Measurements from ENCODE around the gene KRT78. TPM values are rescaled to one million over a fixed set of nuclear protein-coding genes. Genes with fewer than 3 reads are reported as not detected.

The KRT78 gene
- total and polyA plus RNA-seq, 4 donors = 0.06 TPM; not detected in 3

- no peaks in the 10 kb centered on the region for H3K4me1 ChIP-seq (ENCODE audit: control insufficient read depth in 4 of 4, insufficient read depth in 4 of 4, low read length in 3 of 4)
- H3K36me3 ChIP-seq (ENCODE audit: control insufficient read depth in 4 of 4, insufficient read depth in 3 of 4, low read depth in 1 of 4, low read length in 3 of 4) = no peaks in the 10 kb centered on the region
- no peak for DNase-seq (ENCODE audit: low spot score)
- no peaks in the 10 kb centered on the region for H3K9me3 ChIP-seq (ENCODE audit: control insufficient read depth in 4 of 4, low read length in 3 of 4)
- no peak overlapping the region for H3K9ac ChIP-seq (ENCODE audit: low read depth in 1 of 2, low read length in 2 of 2)
- no peak overlapping the region for H3K27ac ChIP-seq (ENCODE audit: low read depth in 1 of 2, low read length in 2 of 2)
- TF ChIP-seq EGR1 (IDR thresholded peaks at IDR 0.05; ENCODE audit: low read depth in 2 of 2) (no peak), SP1 (IDR thresholded peaks at IDR 0.05) (no peak), FOXA1 (IDR thresholded peaks at IDR 0.05) (no peak), HNF4G (IDR thresholded peaks at IDR 0.05) (no peak), NR2F2 (IDR thresholded peaks at IDR 0.05) (no peak), TAF1 (conservative IDR thresholded peaks at IDR 0.05) (no peak), RAD21 (IDR thresholded peaks at IDR 0.05) (no peak), RXRA (IDR thresholded peaks at IDR 0.05) (no peak), FOXA2 (IDR thresholded peaks at IDR 0.05) (no peak)
- TF ChIP-seq, protein P1, sequence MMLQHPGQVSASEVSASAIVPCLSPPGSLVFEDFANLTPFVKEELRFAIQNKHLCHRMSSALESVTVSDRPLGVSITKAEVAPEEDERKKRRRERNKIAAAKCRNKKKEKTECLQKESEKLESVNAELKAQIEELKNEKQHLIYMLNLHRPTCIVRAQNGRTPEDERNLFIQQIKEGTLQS (IDR thresholded peaks at IDR 0.05) = no peak
- TF ChIP-seq, protein P2, sequence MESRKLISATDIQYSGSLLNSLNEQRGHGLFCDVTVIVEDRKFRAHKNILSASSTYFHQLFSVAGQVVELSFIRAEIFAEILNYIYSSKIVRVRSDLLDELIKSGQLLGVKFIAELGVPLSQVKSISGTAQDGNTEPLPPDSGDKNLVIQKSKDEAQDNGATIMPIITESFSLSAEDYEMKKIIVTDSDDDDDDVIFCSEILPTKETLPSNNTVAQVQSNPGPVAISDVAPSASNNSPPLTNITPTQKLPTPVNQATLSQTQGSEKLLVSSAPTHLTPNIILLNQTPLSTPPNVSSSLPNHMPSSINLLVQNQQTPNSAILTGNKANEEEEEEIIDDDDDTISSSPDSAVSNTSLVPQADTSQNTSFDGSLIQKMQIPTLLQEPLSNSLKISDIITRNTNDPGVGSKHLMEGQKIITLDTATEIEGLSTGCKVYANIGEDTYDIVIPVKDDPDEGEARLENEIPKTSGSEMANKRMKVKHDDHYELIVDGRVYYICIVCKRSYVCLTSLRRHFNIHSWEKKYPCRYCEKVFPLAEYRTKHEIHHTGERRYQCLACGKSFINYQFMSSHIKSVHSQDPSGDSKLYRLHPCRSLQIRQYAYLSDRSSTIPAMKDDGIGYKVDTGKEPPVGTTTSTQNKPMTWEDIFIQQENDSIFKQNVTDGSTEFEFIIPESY (IDR thresholded peaks at IDR 0.05) = no peak
- TF ChIP-seq, protein P3, sequence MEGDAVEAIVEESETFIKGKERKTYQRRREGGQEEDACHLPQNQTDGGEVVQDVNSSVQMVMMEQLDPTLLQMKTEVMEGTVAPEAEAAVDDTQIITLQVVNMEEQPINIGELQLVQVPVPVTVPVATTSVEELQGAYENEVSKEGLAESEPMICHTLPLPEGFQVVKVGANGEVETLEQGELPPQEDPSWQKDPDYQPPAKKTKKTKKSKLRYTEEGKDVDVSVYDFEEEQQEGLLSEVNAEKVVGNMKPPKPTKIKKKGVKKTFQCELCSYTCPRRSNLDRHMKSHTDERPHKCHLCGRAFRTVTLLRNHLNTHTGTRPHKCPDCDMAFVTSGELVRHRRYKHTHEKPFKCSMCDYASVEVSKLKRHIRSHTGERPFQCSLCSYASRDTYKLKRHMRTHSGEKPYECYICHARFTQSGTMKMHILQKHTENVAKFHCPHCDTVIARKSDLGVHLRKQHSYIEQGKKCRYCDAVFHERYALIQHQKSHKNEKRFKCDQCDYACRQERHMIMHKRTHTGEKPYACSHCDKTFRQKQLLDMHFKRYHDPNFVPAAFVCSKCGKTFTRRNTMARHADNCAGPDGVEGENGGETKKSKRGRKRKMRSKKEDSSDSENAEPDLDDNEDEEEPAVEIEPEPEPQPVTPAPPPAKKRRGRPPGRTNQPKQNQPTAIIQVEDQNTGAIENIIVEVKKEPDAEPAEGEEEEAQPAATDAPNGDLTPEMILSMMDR (IDR thresholded peaks at IDR 0.05; ENCODE audit: low read depth, low read length, missing input control) = no peak
- H3K27me3 ChIP-seq (ENCODE audit: control insufficient read depth in 4 of 4, insufficient read depth in 4 of 4, low read length in 3 of 4) = no peaks in the 10 kb centered on the region
- no peak overlapping the region for H3K4me3 ChIP-seq (ENCODE audit: low read depth in 1 of 3, low read length in 3 of 3)
- 82% methylated on average over 6 of the region's 6 CpGs for WGBS
Measured at GRCh38 chr12:52827499-52828090, 21.2 kb downstream of the KRT78 start.

- H3K27ac ChIP-seq (ENCODE audit: low read depth in 1 of 2, low read length in 2 of 2) = no peak overlapping the region
- no peak overlapping the region for H3K9ac ChIP-seq (ENCODE audit: low read depth in 1 of 2, low read length in 2 of 2)
- TF ChIP-seq, protein P4, sequence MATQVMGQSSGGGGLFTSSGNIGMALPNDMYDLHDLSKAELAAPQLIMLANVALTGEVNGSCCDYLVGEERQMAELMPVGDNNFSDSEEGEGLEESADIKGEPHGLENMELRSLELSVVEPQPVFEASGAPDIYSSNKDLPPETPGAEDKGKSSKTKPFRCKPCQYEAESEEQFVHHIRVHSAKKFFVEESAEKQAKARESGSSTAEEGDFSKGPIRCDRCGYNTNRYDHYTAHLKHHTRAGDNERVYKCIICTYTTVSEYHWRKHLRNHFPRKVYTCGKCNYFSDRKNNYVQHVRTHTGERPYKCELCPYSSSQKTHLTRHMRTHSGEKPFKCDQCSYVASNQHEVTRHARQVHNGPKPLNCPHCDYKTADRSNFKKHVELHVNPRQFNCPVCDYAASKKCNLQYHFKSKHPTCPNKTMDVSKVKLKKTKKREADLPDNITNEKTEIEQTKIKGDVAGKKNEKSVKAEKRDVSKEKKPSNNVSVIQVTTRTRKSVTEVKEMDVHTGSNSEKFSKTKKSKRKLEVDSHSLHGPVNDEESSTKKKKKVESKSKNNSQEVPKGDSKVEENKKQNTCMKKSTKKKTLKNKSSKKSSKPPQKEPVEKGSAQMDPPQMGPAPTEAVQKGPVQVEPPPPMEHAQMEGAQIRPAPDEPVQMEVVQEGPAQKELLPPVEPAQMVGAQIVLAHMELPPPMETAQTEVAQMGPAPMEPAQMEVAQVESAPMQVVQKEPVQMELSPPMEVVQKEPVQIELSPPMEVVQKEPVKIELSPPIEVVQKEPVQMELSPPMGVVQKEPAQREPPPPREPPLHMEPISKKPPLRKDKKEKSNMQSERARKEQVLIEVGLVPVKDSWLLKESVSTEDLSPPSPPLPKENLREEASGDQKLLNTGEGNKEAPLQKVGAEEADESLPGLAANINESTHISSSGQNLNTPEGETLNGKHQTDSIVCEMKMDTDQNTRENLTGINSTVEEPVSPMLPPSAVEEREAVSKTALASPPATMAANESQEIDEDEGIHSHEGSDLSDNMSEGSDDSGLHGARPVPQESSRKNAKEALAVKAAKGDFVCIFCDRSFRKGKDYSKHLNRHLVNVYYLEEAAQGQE (IDR thresholded peaks at IDR 0.05) = no peak
- TF ChIP-seq EGR1 (IDR thresholded peaks at IDR 0.05; ENCODE audit: low read depth in 2 of 2) = no peak
- TF ChIP-seq, protein P3 (IDR thresholded peaks at IDR 0.05; ENCODE audit: low read depth, low read length, missing input control) = no peak
- H3K4me1 ChIP-seq (ENCODE audit: control insufficient read depth in 4 of 4, insufficient read depth in 4 of 4, low read length in 3 of 4) = no peaks in the 10 kb centered on the region
- no peaks in the 10 kb centered on the region for H3K9me3 ChIP-seq (ENCODE audit: control insufficient read depth in 4 of 4, low read length in 3 of 4)
- WGBS = 88% methylated on average over 11 of the region's 11 CpGs
- H3K27me3 ChIP-seq (ENCODE audit: control insufficient read depth in 4 of 4, insufficient read depth in 4 of 4, low read length in 3 of 4) = no peaks in the 10 kb centered on the region
- H3K4me3 ChIP-seq (ENCODE audit: low read depth in 1 of 3, low read length in 3 of 3) = no peak overlapping the region
- no peak for DNase-seq (ENCODE audit: low spot score)
- H3K36me3 ChIP-seq (ENCODE audit: control insufficient read depth in 4 of 4, insufficient read depth in 3 of 4, low read depth in 1 of 4, low read length in 3 of 4) = no peaks in the 10 kb centered on the region
Measured at GRCh38 chr12:52826611-52827498, 21.9 kb downstream of the KRT78 start.
